HEK293 (cell line): ENCODE results near the gene AGAP5.
"Not testable (repeated sequence)": the region's sequence is repeated elsewhere in the genome, so short reads cannot be mapped to it uniquely, and the experiment has no call there.

ENCODE experiments used
- CTCF ChIP-seq: fragments of 450-650 bp; formaldehyde crosslinking; IDR thresholded peaks from 2 replicates; pipeline ENCODE4 v1.5.1; 2016; ENCODE audit warnings: missing biosample characterization, missing genetic modification characterization
- ZBTB26 ChIP-seq: fragments of 450-650 bp; formaldehyde crosslinking; optimal IDR thresholded peaks from 2 replicates; pipeline ENCODE3; 2016; ENCODE audit warnings: missing biosample characterization, mild to moderate bottlenecking, missing genetic modification characterization
- ZNF18 ChIP-seq: fragments of 450-650 bp; formaldehyde crosslinking; IDR thresholded peaks from 2 replicates; pipeline ENCODE4 v1.5.1; 2016; ENCODE audit warnings: missing biosample characterization, missing genetic modification characterization
- ZSCAN30 ChIP-seq: fragments of 450-650 bp; IDR thresholded peaks from 2 replicates; pipeline ENCODE4 v1.5.1; 2018; ENCODE audit warnings: missing biosample characterization, mild to moderate bottlenecking, missing genetic modification characterization, moderate library complexity
- TF ChIP-seq, protein P1 (sequence below): fragments of 450-650 bp; formaldehyde crosslinking; conservative IDR thresholded peaks from 2 replicates; pipeline ENCODE4 v1.5.1; 2016; ENCODE audit warnings: low read depth, missing biosample characterization, missing genetic modification characterization

DNA sequence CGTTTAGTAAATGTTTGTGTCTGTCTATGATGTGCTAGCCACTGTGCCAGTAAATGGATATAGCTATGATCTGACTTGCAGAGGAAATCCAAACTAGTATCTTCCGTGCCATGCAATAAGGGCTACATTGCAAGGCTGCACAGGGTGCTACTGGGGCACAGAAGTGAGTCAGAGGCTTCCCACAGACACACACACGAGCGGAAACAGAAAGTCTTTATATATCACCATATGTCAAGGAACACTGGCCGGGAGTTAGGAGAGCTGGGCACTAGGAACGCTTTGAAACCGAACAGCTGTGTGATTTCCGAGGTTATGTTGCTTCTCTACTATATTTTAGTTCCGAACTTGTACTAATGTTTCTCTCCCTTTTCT, 31.9 kb upstream of the AGAP5 start:
- TF ChIP-seq ZSCAN30; ZNF18; CTCF (tag by site-specific recombination); ZBTB26 (tag by site-specific recombination): not testable (repeated sequence)
- TF ChIP-seq, protein P1, sequence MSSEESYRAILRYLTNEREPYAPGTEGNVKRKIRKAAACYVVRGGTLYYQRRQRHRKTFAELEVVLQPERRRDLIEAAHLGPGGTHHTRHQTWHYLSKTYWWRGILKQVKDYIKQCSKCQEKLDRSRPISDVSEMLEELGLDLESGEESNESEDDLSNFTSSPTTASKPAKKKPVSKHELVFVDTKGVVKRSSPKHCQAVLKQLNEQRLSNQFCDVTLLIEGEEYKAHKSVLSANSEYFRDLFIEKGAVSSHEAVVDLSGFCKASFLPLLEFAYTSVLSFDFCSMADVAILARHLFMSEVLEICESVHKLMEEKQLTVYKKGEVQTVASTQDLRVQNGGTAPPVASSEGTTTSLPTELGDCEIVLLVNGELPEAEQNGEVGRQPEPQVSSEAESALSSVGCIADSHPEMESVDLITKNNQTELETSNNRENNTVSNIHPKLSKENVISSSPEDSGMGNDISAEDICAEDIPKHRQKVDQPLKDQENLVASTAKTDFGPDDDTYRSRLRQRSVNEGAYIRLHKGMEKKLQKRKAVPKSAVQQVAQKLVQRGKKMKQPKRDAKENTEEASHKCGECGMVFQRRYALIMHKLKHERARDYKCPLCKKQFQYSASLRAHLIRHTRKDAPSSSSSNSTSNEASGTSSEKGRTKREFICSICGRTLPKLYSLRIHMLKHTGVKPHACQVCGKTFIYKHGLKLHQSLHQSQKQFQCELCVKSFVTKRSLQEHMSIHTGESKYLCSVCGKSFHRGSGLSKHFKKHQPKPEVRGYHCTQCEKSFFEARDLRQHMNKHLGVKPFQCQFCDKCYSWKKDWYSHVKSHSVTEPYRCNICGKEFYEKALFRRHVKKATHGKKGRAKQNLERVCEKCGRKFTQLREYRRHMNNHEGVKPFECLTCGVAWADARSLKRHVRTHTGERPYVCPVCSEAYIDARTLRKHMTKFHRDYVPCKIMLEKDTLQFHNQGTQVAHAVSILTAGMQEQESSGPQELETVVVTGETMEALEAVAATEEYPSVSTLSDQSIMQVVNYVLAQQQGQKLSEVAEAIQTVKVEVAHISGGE, result not testable (repeated sequence)
